GM23338 (cell line): ENCODE measurements around the gene EGFL7.

Experiments
- CREB1 ChIP-seq: fragments of 250-450 bp; sonication (Bioruptor Pico); IDR thresholded peaks from 2 replicates; pipeline ENCODE4 v1.5.0; 2020; ENCODE audit warnings: low read depth, mild to moderate bottlenecking, moderate library complexity
- CTCF ChIP-seq, 2 experiments: fragments of 200-600 bp in 1 of 2; sonication (generic) in 1 of 2; conservative IDR thresholded peaks; 2 replicates each; pipeline versions ENCODE4 v1.5.1 to v1.6.1; 2016 to 2017; ENCODE audit warnings: antibody characterized with exemption in 2 of 2, low read depth in 2 of 2, mild to moderate bottlenecking in 2 of 2, moderate library complexity in 1 of 2
- EZH2 ChIP-seq: fragments of 200-600 bp; sonication (generic); IDR thresholded peaks from one replicate; pipeline ENCODE4 v1.8.0; 2017; ENCODE audit warnings: antibody characterized with exemption, mild to moderate bottlenecking, low read depth; ENCODE audit not compliant: unreplicated experiment
- EZH2phosphoT487 ChIP-seq: fragments of 200-600 bp; sonication (generic); IDR thresholded peaks from one replicate; pipeline ENCODE4 v1.8.1; 2018; ENCODE audit warnings: antibody characterized with exemption; ENCODE audit not compliant: unreplicated experiment
- JUNB ChIP-seq: IDR thresholded peaks from one replicate; pipeline ENCODE4 v1.6.1; 2016; ENCODE audit warnings: antibody characterized with exemption; ENCODE audit not compliant: unreplicated experiment
- POLR2AphosphoS5 ChIP-seq: IDR thresholded peaks from 2 replicates; pipeline ENCODE4 v1.6.1; 2016; ENCODE audit warnings: antibody characterized with exemption, low read depth
- STAT1 ChIP-seq: IDR thresholded peaks from one replicate; pipeline ENCODE4 v1.6.1; 2016; ENCODE audit warnings: antibody characterized with exemption; ENCODE audit not compliant: unreplicated experiment
- ZNF331 ChIP-seq: fragments of 250-450 bp; sonication (Bioruptor Pico); IDR thresholded peaks from 2 replicates; pipeline ENCODE4 v1.5.0; 2020; ENCODE audit warnings: low read depth, mild to moderate bottlenecking, moderate library complexity
- ZNF462 ChIP-seq: fragments of 250-450 bp; sonication (Bioruptor Pico); IDR thresholded peaks from 2 replicates; pipeline ENCODE4 v1.5.0; 2020; ENCODE audit warnings: mild to moderate bottlenecking, moderate library complexity
- TF ChIP-seq, protein P1 (sequence below): IDR thresholded peaks from one replicate; pipeline ENCODE4 v1.6.1; 2018; ENCODE audit warnings: antibody characterized with exemption; ENCODE audit not compliant: unreplicated experiment
- TF ChIP-seq, protein P2 (sequence below): IDR thresholded peaks from 2 replicates; pipeline ENCODE4 v1.6.1; 2016; ENCODE audit warnings: antibody characterized with exemption

DNA sequence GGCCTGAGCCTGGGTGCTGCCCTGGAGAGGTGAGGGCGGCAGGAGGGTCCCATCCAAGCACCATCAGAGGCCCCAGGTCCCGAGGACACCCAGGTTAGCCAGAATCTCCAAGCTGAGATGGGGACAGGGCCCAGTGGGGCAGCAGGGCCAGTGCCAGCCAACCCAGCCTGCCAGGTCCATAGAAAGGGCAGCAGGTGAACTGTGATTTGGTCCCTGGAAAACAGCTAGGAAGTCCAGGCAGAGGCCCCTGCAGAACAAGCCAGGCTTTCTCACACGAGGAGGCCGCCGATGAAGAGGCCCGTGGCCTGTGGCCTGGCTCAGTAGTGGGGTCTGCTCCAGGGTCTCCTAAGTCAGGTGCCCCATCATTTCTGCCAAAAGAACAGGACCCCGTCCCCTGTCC is 22.5 kb downstream of the EGFL7 start:
- TF ChIP-seq CTCF (conservative IDR thresholded peaks at IDR 0.05; ENCODE audit: low read depth in 2 of 2) (no peak), POLR2AphosphoS5 (no peak), EZH2 (no peak), STAT1 (no peak), CREB1 (no peak), EZH2phosphoT487 (no peak), JUNB (no peak), ZNF331 (CRISPR knock-in tag) (no peak), ZNF462 (no peak)
- TF ChIP-seq, protein P1, sequence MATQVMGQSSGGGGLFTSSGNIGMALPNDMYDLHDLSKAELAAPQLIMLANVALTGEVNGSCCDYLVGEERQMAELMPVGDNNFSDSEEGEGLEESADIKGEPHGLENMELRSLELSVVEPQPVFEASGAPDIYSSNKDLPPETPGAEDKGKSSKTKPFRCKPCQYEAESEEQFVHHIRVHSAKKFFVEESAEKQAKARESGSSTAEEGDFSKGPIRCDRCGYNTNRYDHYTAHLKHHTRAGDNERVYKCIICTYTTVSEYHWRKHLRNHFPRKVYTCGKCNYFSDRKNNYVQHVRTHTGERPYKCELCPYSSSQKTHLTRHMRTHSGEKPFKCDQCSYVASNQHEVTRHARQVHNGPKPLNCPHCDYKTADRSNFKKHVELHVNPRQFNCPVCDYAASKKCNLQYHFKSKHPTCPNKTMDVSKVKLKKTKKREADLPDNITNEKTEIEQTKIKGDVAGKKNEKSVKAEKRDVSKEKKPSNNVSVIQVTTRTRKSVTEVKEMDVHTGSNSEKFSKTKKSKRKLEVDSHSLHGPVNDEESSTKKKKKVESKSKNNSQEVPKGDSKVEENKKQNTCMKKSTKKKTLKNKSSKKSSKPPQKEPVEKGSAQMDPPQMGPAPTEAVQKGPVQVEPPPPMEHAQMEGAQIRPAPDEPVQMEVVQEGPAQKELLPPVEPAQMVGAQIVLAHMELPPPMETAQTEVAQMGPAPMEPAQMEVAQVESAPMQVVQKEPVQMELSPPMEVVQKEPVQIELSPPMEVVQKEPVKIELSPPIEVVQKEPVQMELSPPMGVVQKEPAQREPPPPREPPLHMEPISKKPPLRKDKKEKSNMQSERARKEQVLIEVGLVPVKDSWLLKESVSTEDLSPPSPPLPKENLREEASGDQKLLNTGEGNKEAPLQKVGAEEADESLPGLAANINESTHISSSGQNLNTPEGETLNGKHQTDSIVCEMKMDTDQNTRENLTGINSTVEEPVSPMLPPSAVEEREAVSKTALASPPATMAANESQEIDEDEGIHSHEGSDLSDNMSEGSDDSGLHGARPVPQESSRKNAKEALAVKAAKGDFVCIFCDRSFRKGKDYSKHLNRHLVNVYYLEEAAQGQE = no peak
- TF ChIP-seq, protein P2, sequence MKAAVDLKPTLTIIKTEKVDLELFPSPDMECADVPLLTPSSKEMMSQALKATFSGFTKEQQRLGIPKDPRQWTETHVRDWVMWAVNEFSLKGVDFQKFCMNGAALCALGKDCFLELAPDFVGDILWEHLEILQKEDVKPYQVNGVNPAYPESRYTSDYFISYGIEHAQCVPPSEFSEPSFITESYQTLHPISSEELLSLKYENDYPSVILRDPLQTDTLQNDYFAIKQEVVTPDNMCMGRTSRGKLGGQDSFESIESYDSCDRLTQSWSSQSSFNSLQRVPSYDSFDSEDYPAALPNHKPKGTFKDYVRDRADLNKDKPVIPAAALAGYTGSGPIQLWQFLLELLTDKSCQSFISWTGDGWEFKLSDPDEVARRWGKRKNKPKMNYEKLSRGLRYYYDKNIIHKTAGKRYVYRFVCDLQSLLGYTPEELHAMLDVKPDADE = no peak
